Measurements from ENCODE around the gene SERPINA3. TPM values are rescaled to one million over a fixed set of nuclear protein-coding genes. Genes with fewer than 3 reads are reported as not detected.

Gene SERPINA3
- total RNA-seq, 1 donor from 2014 or later, result 5.2 TPM

DNA sequence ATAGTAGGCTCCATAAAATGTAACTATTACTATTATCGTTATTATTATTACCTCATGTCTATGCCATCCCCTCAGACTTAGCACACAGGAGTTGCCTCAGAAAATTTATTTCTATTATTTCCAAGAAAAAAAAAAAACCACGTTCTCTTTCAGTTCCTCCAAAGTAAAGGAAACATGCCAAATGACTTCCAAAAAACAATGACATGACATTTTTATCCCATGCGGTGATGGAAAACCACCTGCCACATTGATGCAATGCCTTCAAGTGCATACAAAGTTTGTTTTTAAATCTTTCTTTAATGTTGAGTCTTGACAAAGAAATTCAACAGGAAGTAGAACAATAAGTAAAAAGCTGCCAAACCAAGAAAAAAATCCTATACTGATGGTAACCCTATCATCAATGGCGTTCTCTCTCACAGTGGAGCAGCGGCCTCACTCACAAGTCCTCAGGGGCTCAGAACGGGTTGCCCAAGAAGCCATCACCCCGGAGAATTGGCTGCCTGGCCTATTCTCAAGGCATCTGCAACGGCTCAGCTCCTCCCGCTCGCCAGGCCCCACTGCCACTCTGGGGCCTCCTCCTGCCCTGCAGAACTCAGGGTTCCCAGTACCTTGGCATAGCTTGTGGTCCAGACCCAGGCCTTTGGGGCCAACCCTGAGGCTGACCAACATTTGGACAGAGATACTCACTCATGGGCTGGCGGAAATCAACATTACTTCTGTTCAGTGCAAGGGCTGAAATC lies 51.9 kb downstream of the SERPINA3 start:
- Mint-ChIP-seq H3K27me3 (peaks cover 12% of the 10 kb centered on the region), H3K36me3 (ENCODE audit: insufficient read depth) (no peaks in the 10 kb centered on the region), H3K27ac (no peak overlapping the region), H3K9me3 (ENCODE audit: low read depth) (no peaks in the 10 kb centered on the region), H3K4me3 (ENCODE audit: low read depth) (no peak overlapping the region), H3K4me1 (ENCODE audit: low read depth) (no peaks in the 10 kb centered on the region)
- DNase-seq (ENCODE audit: low spot score, unreplicated experiment), result no peak
- no peak for TF ChIP-seq CTCF (IDR thresholded peaks at IDR 0.05; ENCODE audit: unreplicated experiment)

GRCh38 chr14:94665121-94665520 lies 52.9 kb downstream of the SERPINA3 start:
- Mint-ChIP-seq H3K9me3 (ENCODE audit: low read depth) (no peaks in the 10 kb centered on the region), H3K4me1 (ENCODE audit: low read depth) (no peaks in the 10 kb centered on the region), H3K27ac (no peak overlapping the region), H3K4me3 (ENCODE audit: low read depth) (no peak overlapping the region), H3K36me3 (ENCODE audit: insufficient read depth) (no peaks in the 10 kb centered on the region), H3K27me3 (peaks cover 8% of the 10 kb centered on the region)
- no peak for TF ChIP-seq CTCF (IDR thresholded peaks at IDR 0.05; ENCODE audit: unreplicated experiment)
- DNase-seq (ENCODE audit: low spot score, unreplicated experiment), result no peak

GRCh38 chr14:94665544-94665943 lies 53.4 kb downstream of the SERPINA3 start:
- Mint-ChIP-seq H3K27ac (no peak overlapping the region), H3K4me3 (ENCODE audit: low read depth) (no peak overlapping the region), H3K36me3 (ENCODE audit: insufficient read depth) (no peaks in the 10 kb centered on the region), H3K9me3 (ENCODE audit: low read depth) (no peaks in the 10 kb centered on the region), H3K4me1 (ENCODE audit: low read depth) (no peaks in the 10 kb centered on the region), H3K27me3 (peaks cover 4% of the 10 kb centered on the region)
- DNase-seq (ENCODE audit: low spot score, unreplicated experiment), result no peak
- no peak for TF ChIP-seq CTCF (IDR thresholded peaks at IDR 0.05; ENCODE audit: unreplicated experiment)

- no peaks in the 10 kb centered on the region for H3K36me3 Mint-ChIP-seq (ENCODE audit: insufficient read depth)
These were observed 58.6 kb downstream of the SERPINA3 start for GRCh38 chr14:94670692-94671285.

More at GRCh38 chr14:94670692-94671285, 58.6 kb downstream of the SERPINA3 start:
- Mint-ChIP-seq H3K27ac (no peak overlapping the region), H3K27me3 (no peaks in the 10 kb centered on the region), H3K4me3 (ENCODE audit: low read depth) (no peak overlapping the region), H3K4me1 (ENCODE audit: low read depth) (peaks cover 3% of the 10 kb centered on the region), H3K9me3 (ENCODE audit: low read depth) (no peaks in the 10 kb centered on the region)
- no peak for TF ChIP-seq CTCF (IDR thresholded peaks at IDR 0.05; ENCODE audit: unreplicated experiment)
- DNase-seq (ENCODE audit: low spot score, unreplicated experiment), result no peak
